Measurements from ENCODE around the gene ARFGAP1.
"Not testable (repeated sequence)": the region's sequence is repeated elsewhere in the genome, so short reads cannot be mapped to it uniquely, and the experiment has no call there.

Gene ARFGAP1

GRCh38 chr20:63292292-63292701, 19.7 kb downstream of the ARFGAP1 start:
- no peak for DNase-seq (ENCODE audit: low spot score)

GRCh38 chr20:63292904-63293303, 20.3 kb downstream of the ARFGAP1 start, which contains the start of gene COL20A1:
TSS of gene COL20A1 (plus strand) at chr20:63293186. CDS start at chr20:63295108, 1,922 bp downstream.
- no peak for DNase-seq (ENCODE audit: low spot score)

- no peak for DNase-seq (ENCODE audit: low spot score)
Observed at GRCh38 chr20:63293456-63293855, 20.8 kb downstream of the ARFGAP1 start.

GRCh38 chr20:63293871-63294535, 21.4 kb downstream of the ARFGAP1 start:
- no peak for DNase-seq (ENCODE audit: low spot score)

- no peak for DNase-seq (ENCODE audit: low spot score)
Observed at GRCh38 chr20:63294536-63294900, 21.9 kb downstream of the ARFGAP1 start.

GRCh38 chr20:63295018-63295417, 22.4 kb downstream of the ARFGAP1 start:
- no peak for DNase-seq (ENCODE audit: low spot score)

GRCh38 chr20:63295422-63295821, 22.8 kb downstream of the ARFGAP1 start:
- DNase-seq (ENCODE audit: low spot score), result no peak

GRCh38 chr20:63295846-63296245, 23.2 kb downstream of the ARFGAP1 start:
- DNase-seq (ENCODE audit: low spot score), result no peak

GRCh38 chr20:63296531-63297299, 24.1 kb downstream of the ARFGAP1 start:
- DNase-seq (ENCODE audit: low spot score), result peak; percentile 20

- no peak for DNase-seq (ENCODE audit: low spot score)
Observed at GRCh38 chr20:63297371-63297781, 24.8 kb downstream of the ARFGAP1 start.

GRCh38 chr20:63297796-63298572, 25.4 kb downstream of the ARFGAP1 start:
- no peak for DNase-seq (ENCODE audit: low spot score)

- DNase-seq (ENCODE audit: low spot score), result no peak
Observed at GRCh38 chr20:63298731-63299312, 26.2 kb downstream of the ARFGAP1 start.

GRCh38 chr20:63301671-63302070, 29.1 kb downstream of the ARFGAP1 start:
- DNase-seq (ENCODE audit: low spot score), result no peak

- DNase-seq (ENCODE audit: low spot score), result no peak
Observed at GRCh38 chr20:63303095-63303666, 30.6 kb downstream of the ARFGAP1 start.

GRCh38 chr20:63305393-63305792, 32.8 kb downstream of the ARFGAP1 start:
- DNase-seq (ENCODE audit: low spot score), result no peak

- DNase-seq (ENCODE audit: low spot score), result not testable (repeated sequence)
Observed at GRCh38 chr20:63305933-63306672, 33.5 kb downstream of the ARFGAP1 start.

- no peak for DNase-seq (ENCODE audit: low spot score)
Observed at GRCh38 chr20:63306673-63307537, 34.3 kb downstream of the ARFGAP1 start.

- DNase-seq (ENCODE audit: low spot score), result no peak
Observed at GRCh38 chr20:63307538-63308217, 35.1 kb downstream of the ARFGAP1 start.

GRCh38 chr20:63308218-63308911, 35.8 kb downstream of the ARFGAP1 start:
- DNase-seq (ENCODE audit: low spot score), result no peak
